Activated naive CD4-positive, alpha-beta T cell treated with anti-CD3 and anti-CD28 coated beads, Interleukin-2, amount 50 U/mL, for 16 hours (primary cell): ENCODE data around the gene PDE4D.

Source experiments
- DNase-seq: peaks from one replicate; pipeline ENCODE4 v3.0.0-alpha.2; 2020

Gene PDE4D

DNA sequence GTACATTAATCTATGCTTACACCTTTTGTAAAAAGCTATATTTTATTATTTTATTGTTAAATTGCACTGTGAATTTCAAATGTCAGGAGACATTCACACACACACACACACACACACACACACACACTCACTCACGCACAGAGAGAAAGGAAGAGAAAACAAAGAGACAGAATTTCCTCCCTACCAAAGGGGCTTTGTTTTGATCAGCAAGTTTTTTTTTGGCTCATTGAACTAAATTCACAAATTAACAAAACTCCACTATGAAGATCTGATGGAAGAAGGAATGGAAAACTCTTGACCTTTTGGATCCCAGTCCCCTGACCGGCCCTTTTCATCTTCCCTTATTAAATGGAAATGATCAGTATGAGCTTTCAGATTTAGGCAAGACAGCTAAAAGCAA is 161.2 kb downstream of the PDE4D start:
- DNase-seq, result no peak

- DNase-seq, result no peak
Measured at GRCh38 chr5:59731809-59732208, 161.7 kb downstream of the PDE4D start.

DNA sequence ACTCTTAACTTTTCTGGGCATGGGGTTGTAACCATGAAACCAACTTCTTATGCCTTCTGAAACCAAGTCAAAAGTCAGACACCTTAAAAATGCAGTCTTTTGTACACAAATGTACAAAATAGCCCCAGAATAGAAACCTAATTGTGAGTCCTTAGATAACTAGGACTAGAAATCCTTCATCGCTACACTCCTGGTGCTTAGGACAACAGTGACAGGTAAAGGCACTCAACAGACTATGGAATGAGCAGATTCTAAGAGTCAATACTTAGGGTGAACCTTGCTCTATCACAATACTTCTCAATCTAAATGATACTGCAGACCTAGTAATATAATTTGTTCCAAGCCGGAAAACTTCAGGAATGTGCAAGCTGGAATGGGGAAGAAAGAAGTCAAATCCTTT is 163.7 kb downstream of the PDE4D start:
- no peak for DNase-seq

- DNase-seq, result no peak
Measured at GRCh38 chr5:59729357-59729756, 164.2 kb downstream of the PDE4D start.

DNA sequence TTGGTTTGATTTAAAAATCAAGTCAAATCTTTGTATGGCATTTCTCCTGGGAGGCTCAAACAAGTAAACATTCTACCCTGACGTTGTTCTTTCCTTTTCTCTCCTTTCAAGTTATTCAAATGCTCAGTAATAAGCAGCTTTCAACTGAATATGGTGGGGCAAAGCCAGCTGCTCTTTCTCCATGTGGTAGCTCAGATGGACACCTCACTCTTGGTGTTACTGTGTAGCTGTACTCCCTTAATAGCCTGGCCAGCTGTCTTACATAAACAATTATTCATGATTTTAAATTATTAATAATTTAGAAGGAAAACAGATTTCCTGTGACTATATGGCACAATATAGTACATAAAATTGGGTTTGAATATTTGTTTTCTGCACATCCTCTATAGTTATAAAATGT is 165.2 kb downstream of the PDE4D start:
- no peak for DNase-seq

DNA sequence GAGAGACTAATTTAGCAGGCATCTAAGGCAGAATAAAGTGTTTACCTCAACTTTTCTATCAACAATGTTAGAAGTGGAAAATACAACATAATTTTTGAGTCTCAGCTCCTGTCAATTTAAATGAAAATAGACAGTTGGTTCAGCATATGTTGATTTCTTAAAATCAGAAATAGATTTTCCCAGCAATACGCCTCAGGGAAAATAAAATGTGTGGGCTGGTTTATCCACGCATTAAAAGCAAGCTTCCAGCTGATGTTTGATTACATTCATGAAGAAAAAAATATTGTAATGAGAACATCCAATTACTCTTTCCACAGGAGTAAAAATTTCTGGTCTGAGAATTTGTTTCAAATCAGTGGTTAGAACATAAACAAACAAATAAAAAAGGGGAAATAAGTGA is 166.3 kb downstream of the PDE4D start:
- no peak for DNase-seq

GRCh38 chr5:59725392-59725767 is 168.1 kb downstream of the PDE4D start:
- no peak for DNase-seq

DNA sequence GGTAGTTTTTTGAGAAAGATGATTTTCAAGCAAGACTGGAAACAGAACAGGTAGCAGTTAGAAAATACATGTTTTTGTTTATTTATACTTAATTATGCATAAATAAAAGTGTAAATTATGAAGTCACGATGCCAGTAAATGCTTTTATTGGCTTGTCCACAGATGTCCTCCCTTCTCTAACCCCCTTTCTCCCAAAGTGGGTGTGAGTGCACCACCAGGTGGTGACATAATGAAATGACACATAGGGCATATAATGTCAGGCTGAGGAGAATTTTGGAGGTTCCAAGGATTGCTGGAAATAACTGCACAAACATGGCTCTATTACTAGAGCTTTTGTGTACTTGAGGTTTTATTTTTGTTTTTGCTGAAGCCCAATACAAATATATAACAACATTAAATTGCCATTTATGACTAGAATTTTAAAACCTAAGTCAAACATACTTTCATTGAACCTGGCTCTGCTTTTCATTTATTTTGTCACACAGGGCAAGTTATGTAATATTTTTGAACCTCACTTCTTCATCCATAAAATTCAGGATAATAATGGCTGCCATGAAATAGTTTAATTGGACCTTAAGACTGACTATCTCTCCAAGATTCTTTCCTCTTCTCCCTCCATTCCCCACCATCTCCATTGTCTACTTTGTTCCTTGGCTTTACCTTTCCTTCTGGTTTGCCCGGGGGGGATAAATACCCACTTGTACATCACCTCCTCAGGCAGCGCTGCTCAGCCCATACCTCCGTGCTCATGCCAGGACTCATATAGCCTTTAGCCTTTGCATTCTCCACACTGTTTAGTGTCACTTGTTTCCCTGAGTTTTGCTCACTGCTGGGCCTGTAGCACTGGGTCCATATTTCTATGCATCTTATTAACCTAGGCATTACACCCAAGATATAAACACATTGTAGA is 168.8 kb downstream of the PDE4D start:
- DNase-seq, result no peak

DNA sequence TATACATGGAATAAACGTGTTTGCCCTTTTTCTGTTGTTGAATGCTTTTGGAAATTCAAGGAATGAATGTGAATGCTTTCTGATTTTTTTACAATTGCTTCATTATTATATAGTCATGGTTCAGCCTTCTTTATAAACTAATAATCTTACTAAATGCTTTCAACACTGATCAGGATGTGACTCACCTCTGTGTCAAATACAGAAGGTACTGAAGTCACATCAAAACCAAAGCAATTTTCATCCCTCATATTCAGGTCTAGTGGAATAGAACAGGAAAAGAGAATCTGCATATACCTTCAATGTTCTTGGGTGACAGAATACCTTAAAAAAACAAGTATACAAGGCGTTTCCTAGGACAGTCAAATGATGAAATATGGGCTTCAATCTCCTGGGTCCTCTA is 170.7 kb downstream of the PDE4D start:
- DNase-seq, result no peak

DNA sequence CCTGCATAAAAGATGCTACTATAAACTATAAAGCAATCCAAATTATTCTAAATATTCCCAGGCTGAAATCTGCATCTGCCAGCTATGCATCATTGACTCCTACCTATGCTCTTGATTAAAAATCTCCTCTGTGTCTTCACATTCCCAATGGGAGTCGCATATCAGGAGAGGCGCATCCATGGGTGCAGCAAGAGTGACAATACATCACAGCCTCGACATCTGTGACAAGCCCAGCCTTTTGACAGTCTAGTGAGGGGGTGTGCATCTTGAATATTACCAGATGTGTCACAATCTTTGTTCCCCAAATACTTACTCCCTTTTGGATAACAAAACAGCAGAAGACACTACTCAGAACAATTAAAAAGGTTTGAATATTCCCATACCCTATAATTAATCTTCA is 171.8 kb downstream of the PDE4D start:
- no peak for DNase-seq

DNA sequence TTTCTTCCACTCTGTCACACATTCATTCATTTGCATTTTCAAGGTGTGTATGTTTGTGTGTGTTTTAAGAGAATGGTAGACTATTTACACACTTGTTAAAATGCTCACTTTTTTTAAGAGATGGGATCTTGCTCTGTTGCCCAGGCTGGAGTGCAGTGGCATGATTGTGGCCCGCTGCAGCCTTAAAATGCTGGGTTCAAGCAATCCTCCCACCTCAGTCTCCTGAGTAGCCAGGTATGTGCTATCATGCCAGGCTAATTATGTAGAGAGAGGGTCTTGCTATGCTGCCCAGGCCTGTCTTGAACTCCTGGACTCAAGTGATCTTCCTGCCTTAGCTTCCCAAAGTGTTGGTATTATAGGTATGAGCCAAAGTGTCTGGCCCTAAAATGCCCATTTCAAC is 173.5 kb downstream of the PDE4D start:
- DNase-seq, result no peak

DNA sequence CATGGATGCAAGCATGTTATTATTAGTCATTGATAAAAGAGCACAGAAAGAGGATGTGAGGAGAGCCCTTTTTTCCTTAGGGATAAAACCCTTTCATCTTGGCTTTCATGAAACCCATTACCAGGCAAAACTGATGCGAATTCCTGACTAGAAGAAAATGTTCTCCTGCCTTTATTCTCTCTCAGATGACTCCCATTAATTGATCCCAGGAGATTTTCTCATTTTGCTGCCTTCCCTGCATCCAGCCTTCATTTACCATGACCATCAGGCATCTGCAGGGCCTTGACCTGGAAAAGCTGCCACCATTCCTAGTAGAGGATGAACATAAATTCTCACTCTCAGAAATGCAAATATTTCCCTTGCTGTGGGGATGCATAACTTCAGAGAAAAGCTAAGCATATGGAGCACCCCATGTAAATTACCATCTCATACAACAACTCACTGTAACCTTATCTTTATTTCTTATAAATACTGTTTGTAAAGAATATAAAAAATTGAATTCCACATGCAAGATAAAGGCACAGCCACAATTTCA is 176.5 kb downstream of the PDE4D start:
- DNase-seq, result no peak

GRCh38 chr5:59716029-59716428 is 177.5 kb downstream of the PDE4D start:
- DNase-seq, result no peak

DNA sequence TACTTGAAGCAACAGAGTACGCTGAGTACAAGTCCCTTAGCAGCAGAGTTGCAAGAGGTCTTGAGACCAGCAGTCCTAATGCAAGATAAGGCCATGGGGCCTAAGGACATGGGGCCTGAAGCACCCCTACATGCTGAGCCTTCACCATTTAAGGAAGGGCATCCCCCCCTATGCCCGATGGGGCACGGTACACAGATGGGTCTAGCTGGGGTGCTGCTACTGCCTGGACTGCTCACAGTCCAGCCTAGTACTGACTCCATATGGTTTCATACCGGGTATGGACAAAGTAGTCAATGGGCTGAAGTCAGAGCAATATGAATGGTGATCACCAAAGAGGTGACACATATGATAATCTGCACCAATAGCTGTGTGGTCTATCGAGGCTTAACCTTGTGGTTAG is 178.3 kb downstream of the PDE4D start:
- no peak for DNase-seq

GRCh38 chr5:59713498-59713844 is 180.1 kb downstream of the PDE4D start:
- no peak for DNase-seq

DNA sequence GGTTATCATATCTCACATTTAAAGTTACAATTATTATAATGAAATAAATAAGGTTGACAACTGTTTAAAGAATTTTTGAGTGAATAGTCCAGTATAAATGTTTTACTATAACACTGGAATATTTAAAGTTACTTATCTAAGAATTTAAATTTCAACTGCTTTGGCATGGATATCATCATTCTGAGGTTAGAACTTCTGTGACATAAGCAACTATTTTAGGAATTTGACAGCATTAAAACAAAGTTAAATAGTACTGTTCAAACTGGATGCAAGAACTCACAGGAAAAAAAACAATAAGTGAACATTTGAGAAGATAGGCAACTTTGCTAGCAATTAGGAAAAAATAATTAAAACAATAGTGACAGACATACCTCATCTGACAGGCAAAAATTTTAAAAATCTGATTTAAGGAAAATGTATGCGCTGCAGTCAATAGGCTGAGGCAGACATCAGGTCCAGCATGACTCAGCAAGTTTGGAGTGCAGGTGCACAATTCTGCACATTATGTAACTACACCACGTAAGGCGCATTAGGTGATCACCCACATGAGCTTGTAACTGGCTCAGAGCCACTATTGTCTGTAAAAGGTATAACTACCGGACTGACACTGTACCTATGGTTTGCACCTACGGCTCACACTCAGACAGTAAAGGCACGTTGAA is 180.6 kb downstream of the PDE4D start:
- no peak for DNase-seq

DNA sequence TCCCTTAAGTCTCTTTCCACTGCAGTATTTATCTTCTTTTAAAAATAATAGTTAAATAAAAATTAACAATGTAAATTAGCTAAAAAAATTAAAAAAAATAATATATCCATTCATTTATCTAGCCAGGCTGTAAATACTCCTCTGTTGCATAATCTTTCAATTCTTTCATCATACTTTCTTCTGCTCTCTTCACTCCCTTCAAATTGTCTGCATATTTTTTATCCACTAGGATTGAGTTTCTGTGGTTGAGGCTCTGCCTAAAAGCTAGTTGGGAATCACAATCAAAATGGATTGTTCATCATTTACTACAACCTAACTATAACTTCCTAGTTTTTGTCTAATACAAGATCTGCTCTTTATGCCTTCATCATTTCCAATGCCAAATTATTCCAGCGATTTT is 182.2 kb downstream of the PDE4D start:
- no peak for DNase-seq

DNA sequence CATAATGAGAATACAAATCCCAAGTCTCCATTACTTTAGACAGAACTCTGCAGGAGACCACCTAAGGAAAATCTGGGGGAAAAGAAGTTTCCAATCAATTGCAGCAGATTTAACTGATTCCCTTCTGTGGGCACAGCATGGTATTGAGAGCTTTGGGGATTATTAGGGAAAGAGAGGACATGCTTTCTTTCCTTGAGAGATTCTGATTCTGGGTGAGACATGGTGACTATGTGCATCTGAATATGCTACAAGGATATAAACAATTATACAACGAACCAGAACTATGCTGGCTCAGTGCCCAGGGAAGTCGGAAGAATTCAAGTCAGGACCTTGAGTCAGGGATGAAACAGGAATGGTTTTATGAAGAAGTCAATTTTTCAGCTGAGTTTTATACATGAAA is 183.7 kb downstream of the PDE4D start:
- DNase-seq, result no peak

DNA sequence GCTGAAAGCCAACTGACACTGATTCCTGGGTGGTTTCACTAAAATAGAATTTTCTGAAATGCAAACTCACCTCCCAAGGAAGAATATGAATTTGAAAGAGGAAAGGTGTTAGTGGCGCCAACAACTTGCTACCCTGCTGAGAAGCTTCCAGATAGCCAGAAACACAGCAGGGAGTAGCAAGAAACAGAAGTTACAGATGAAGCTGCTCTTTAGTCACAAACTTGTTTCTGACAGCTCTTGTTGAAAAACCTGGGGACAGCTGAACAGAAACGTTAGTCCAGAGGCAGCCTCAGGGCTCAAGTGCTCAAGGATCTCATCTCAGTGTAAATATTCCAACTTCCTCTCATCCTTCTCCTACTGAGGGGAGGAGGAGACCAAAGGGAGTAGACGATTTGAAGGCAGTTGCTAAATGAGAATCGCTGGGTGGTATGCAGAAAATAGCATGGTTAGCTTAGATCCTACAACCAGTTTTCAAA is 184.1 kb downstream of the PDE4D start:
- no peak for DNase-seq

DNA sequence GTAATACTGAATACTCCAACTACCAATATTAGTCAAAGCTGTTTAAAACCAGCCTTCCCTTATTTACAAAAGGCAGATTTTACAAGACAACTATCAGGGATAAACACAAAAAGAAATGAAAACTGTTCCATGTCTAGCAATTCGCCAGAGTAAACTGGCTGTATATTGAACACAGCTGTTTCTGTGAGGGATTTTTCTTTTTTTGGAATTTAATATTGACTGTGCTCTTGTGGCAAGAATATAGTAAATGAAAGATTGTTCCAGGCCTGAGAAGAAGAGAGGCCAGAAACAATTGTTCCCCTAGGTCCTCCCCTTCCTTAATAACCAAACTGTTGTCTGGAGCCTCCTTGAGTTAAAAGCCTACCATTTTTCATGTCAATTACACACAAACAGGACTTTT is 188.6 kb downstream of the PDE4D start:
- DNase-seq, result no peak

DNA sequence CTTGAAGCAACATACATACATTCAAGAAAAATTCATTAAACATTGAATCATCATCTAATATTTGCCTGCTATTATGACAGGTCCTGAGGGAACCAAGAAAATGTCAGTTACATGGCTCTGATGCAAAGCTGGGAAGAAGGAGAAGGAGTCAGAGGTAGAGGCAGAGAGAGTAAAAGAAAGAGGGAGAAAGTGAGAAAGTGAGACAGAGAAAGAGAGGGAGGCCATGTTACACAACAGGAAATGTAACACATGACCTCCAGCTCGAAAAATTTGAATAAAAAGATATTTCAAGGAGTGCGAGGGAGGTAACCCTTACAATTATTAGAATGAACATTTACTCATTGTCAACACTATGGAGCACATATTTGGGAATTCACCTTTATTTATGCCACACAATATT is 189.7 kb downstream of the PDE4D start:
- no peak for DNase-seq

GRCh38 chr5:59698207-59699178 is 195.0 kb downstream of the PDE4D start:
- no peak for DNase-seq

GRCh38 chr5:59694411-59694810 is 199.1 kb downstream of the PDE4D start:
- no peak for DNase-seq
